ENCODE data around the gene WDR48.

GRCh38 chr3:39135170-39135805 is 83.5 kb downstream of the WDR48 start:
- TF ChIP-seq CTCF (IDR thresholded peaks at IDR 0.05) (no peak), EP300 (IDR thresholded peaks at IDR 0.05) (no peak)

All from ovary (tissue), 3 donors.